Measurements from ENCODE around the gene INIP.
"Not testable (repeated sequence)": the region's sequence is repeated elsewhere in the genome, so short reads cannot be mapped to it uniquely, and the experiment has no call there.

INIP gene

GRCh38 chr9:112743216-112743836, 25.4 kb upstream of the INIP start:
- no peak for DNase-seq (ENCODE audit: low spot score)
- no peak for FAIRE-seq

GRCh38 chr9:112734892-112735291, 17.0 kb upstream of the INIP start:
- no peak for DNase-seq (ENCODE audit: low spot score)

GRCh38 chr9:112731971-112732370, 14.1 kb upstream of the INIP start:
- DNase-seq (ENCODE audit: low spot score) = no peak

More at GRCh38 chr9:112734892-112735291, 17.0 kb upstream of the INIP start:
- FAIRE-seq = no peak

GRCh38 chr9:112728401-112728800, 10.5 kb upstream of the INIP start:
- DNase-seq (ENCODE audit: low spot score) (no peak), FAIRE-seq (no peak)

More at GRCh38 chr9:112731971-112732370, 14.1 kb upstream of the INIP start:
- FAIRE-seq = no peak

- FAIRE-seq (no peak), DNase-seq (ENCODE audit: low spot score) (no peak)
These were observed 8.5 kb upstream of the INIP start for GRCh38 chr9:112726428-112726827.

GRCh38 chr9:112725961-112726360, 8.0 kb upstream of the INIP start:
- FAIRE-seq = no peak
- no peak for DNase-seq (ENCODE audit: low spot score)

GRCh38 chr9:112722749-112723148, 4.8 kb upstream of the INIP start:
- FAIRE-seq; DNase-seq (ENCODE audit: low spot score): not testable (repeated sequence)

- FAIRE-seq = no peak
These were observed 2.3 kb upstream of the INIP start for GRCh38 chr9:112720113-112720780.

GRCh38 chr9:112719696-112720095, 1.8 kb upstream of the INIP start:
- FAIRE-seq (no peak), DNase-seq (ENCODE audit: low spot score) (no peak)

More at GRCh38 chr9:112720113-112720780, 2.3 kb upstream of the INIP start:
- no peak for DNase-seq (ENCODE audit: low spot score)

GRCh38 chr9:112719241-112719691, 1.3 kb upstream of the INIP start:
- DNase-seq (ENCODE audit: low spot score) = no peak
- FAIRE-seq = no peak

- DNase-seq (ENCODE audit: low spot score) (no peak), FAIRE-seq (no peak)
These were observed 5.2 kb downstream of the INIP start for GRCh38 chr9:112712678-112713077.

- no peak for FAIRE-seq
- DNase-seq (ENCODE audit: low spot score) = no peak
These were observed 6.7 kb downstream of the INIP start for GRCh38 chr9:112711050-112711689.

GRCh38 chr9:112705768-112706427, 12.0 kb downstream of the INIP start:
- FAIRE-seq (no peak), DNase-seq (ENCODE audit: low spot score) (no peak)

- DNase-seq (ENCODE audit: low spot score) = no peak
- no peak for FAIRE-seq
These were observed 14.6 kb downstream of the INIP start for GRCh38 chr9:112703304-112703703.

- DNase-seq (ENCODE audit: low spot score) (no peak), FAIRE-seq (no peak)
These were observed 17.8 kb downstream of the INIP start for GRCh38 chr9:112700085-112700484.

- DNase-seq (ENCODE audit: low spot score) (no peak), FAIRE-seq (no peak)
These were observed 18.7 kb downstream of the INIP start for GRCh38 chr9:112699230-112699629.

- DNase-seq (ENCODE audit: low spot score) (no peak), FAIRE-seq (no peak)
These were observed 21.5 kb downstream of the INIP start for GRCh38 chr9:112696461-112696860.

- no peak for DNase-seq (ENCODE audit: low spot score)
- FAIRE-seq = no peak
These were observed 23.0 kb downstream of the INIP start for GRCh38 chr9:112694706-112695555.

- DNase-seq (ENCODE audit: low spot score) = no peak
- no peak for FAIRE-seq
These were observed 28.7 kb downstream of the INIP start for GRCh38 chr9:112689161-112689740.

GRCh38 chr9:112680731-112681402, 37.0 kb downstream of the INIP start:
- no peak for DNase-seq (ENCODE audit: low spot score)
- FAIRE-seq = no peak
